GM19240 (cell line): ENCODE results near the gene ENTPD7.
"Not testable (repeated sequence)": the region's sequence is repeated elsewhere in the genome, so short reads cannot be mapped to it uniquely, and the experiment has no call there.

Source experiments
- DNase-seq: peaks from one replicate; pipeline ENCODE4 v3.0.0; 2011; ENCODE audit warnings: low spot score; ENCODE audit not compliant: insufficient read length

The ENTPD7 gene

DNA sequence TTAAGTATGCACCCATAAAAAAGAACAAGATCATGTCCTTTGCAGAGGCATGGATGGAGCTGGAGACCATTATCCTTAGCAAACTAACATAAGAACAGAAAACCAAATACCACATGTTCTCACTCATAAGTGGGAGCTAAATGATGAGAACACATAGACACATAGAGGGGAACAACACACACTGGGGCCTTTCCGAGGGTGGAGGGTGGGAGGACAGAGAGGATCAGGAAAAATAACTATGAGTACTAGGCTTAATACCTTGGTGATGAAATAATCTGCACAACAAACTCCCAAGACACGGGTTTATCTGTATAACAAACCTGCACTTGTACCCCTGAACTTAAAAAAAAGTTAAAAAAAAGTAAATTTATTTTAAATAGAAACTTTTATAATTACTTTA is 86.9 kb downstream of the ENTPD7 start:
- not testable (repeated sequence) for DNase-seq

DNA sequence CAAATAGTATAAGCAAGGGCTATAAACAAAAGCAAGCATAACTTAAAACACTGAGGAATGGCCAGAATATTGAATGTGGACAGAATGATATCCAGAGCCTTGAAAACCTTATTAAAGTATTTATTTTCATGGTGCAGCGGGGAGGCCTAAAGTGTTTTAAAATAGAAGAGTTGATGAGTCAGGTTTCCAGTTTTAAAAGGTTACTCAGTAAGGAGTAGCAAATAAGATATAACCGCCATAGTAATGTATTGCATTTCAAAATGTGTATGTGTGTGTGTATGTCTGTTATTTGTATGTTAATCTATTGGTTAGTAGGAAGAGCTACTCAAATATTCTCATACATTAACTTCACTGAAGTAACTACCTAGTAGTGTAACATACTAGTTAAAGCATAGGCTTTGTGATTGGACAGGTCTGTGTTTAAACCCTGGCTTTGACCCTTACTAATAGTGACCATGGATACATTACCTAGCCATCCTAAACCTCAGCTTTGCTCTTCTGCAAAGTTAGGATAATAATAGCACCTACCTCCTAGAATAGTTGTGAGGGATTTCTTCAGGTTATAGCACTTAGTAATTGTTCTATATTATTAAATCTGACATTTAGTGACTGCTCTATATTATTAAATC is 89.6 kb downstream of the ENTPD7 start:
- no peak for DNase-seq

DNA sequence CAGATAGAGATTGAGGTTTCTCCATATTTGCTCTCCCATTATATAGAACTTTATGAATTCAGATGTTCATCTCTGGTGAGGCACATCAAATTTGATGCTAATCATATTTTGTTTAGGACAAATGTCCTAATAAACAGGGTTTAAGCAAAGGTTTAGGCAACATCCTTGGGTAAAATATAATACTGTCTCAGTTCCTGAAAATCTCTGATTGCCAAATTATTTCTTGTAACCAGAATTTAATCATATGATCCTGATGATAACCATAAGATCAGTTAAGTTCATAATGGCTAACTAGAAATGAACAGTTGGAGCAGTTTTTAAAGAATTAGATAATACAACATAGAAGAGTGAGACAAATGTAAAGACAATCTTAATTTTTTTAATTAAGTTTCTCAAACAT is 91.3 kb downstream of the ENTPD7 start:
- no peak for DNase-seq

DNA sequence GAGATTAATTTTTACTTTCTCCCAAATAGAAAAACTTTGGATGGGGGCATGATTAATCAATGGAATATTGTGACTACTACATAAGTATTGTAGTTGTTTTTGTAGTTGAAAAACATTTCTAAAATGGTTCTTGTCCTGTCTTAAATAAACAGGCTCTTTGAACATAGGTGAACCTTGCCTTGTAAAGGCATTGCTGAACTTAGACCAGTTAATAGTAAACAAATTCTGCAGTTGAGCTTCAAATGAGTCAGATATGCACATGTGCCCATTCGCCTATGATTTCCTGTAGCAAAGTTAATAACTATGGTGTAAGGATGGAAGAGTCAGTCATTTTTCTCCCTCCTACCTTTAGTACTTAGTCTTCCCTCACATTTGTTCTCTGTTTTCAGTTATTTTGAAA is 95.4 kb downstream of the ENTPD7 start:
- DNase-seq = no peak
